Tibial artery (tissue), 4 donors: Measurements from ENCODE around the gene WNT1.

Experiments used
- DNase-seq, 2 donors: peaks; one replicate each; pipeline ENCODE4 v3.0.0-alpha.2; 2019
- H3K27ac ChIP-seq, 2 donors: fragments of 200-600 bp; sonication (generic) in 1 of 2; 1 replicate in 1 of 2; 2 replicates in 1 of 2; pipeline ENCODE4 v1.5.1; 2018 to 2019; ENCODE audit warnings: mild to moderate bottlenecking in 1 of 2
- H3K27me3 ChIP-seq, 2 donors: fragments of 200-600 bp; sonication (generic) in 1 of 2; one replicate each; pipeline versions ENCODE4 v1.5.1 to v1.6.0; 2016 to 2019
- H3K36me3 ChIP-seq, 3 donors: fragments of 200-600 bp; sonication (generic) in 2 of 3; one replicate each; pipeline ENCODE4 v1.5.1; 2016 to 2019; ENCODE audit warnings: mild to moderate bottlenecking in 2 of 3
- H3K4me1 ChIP-seq, 4 donors: fragments of 200-600 bp; sonication (generic) in 2 of 4; 1 replicate in 3 of 4; 2 replicates in 1 of 4; pipeline ENCODE4 v1.5.1; 2016 to 2019
- H3K4me3 ChIP-seq, 2 donors: fragments of 200-600 bp; sonication (generic) in 1 of 2; 1 replicate in 1 of 2; 2 replicates in 1 of 2; pipeline ENCODE4 v1.5.1; 2018 to 2019; ENCODE audit warnings: mild to moderate bottlenecking in 2 of 2
- H3K9me3 ChIP-seq, 3 donors: fragments of 200-600 bp; sonication (generic) in 1 of 3; one replicate each; pipeline ENCODE4 v1.5.1; 2016 to 2019
- intact Hi-C: fragments of 100-400 bp; cut with DNase I; formaldehyde crosslinking; loops from one replicate; pipeline ENCODE4 v1.15.0; 2023; ENCODE audit warnings: low total_unique reads
- TF ChIP-seq, protein P1 (sequence below), 2 experiments: fragments of 200-600 bp in 1 of 2; fragments of 450-650 bp in 1 of 2; IDR thresholded peaks; one replicate each; pipeline ENCODE4 v1.5.1; 2017 to 2019; ENCODE audit warnings: antibody characterized with exemption in 2 of 2, mild to moderate bottlenecking in 1 of 2, moderate library complexity in 1 of 2

Gene WNT1

GRCh38 chr12:49028666-49029275, 50.6 kb downstream of the WNT1 start:
- no peaks in the 10 kb centered on the region for H3K27me3 ChIP-seq
- H3K4me1 ChIP-seq = no peaks in the 10 kb centered on the region
- intact Hi-C loops = no loop called here
- no peak overlapping the region for H3K4me3 ChIP-seq
- H3K36me3 ChIP-seq = peaks cover 70 to 98% (median 86%) of the 10 kb centered on the region in 3 donors
- no peaks in the 10 kb centered on the region for H3K9me3 ChIP-seq
- no peak for DNase-seq
- no peak overlapping the region for H3K27ac ChIP-seq
- TF ChIP-seq, protein P1, sequence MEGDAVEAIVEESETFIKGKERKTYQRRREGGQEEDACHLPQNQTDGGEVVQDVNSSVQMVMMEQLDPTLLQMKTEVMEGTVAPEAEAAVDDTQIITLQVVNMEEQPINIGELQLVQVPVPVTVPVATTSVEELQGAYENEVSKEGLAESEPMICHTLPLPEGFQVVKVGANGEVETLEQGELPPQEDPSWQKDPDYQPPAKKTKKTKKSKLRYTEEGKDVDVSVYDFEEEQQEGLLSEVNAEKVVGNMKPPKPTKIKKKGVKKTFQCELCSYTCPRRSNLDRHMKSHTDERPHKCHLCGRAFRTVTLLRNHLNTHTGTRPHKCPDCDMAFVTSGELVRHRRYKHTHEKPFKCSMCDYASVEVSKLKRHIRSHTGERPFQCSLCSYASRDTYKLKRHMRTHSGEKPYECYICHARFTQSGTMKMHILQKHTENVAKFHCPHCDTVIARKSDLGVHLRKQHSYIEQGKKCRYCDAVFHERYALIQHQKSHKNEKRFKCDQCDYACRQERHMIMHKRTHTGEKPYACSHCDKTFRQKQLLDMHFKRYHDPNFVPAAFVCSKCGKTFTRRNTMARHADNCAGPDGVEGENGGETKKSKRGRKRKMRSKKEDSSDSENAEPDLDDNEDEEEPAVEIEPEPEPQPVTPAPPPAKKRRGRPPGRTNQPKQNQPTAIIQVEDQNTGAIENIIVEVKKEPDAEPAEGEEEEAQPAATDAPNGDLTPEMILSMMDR (IDR thresholded peaks at IDR 0.05) = no peak

DNA sequence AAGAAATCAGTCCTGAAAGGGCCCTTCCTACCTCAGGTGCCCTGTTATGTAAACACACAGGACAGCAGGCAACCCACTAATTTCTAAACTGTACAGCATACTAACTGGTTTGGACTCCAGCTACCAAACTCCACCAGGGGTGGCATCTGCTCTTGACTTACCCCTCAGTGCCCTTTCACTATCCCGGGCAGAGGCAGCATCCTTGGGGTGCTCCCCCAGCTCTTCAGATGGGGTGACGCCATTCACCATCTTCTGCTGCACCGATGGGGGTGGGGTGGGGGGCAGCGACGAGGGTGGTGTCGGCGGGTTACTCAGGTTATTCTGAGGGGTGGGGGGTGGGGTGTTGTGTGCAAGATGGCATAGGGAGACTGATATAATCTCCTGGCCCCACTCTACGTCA, 52.0 kb downstream of the WNT1 start:
- TF ChIP-seq, protein P1 (IDR thresholded peaks at IDR 0.05) = no peak
- Histone ChIP-seq H3K27ac (no peak overlapping the region), H3K4me1 (no peaks in the 10 kb centered on the region), H3K36me3 (peaks cover 64 to 98% (median 85%) of the 10 kb centered on the region in 3 donors), H3K9me3 (no peaks in the 10 kb centered on the region), H3K27me3 (no peaks in the 10 kb centered on the region), H3K4me3 (no peak overlapping the region)
- intact Hi-C loops = no loop called here
- DNase-seq = no peak

DNA sequence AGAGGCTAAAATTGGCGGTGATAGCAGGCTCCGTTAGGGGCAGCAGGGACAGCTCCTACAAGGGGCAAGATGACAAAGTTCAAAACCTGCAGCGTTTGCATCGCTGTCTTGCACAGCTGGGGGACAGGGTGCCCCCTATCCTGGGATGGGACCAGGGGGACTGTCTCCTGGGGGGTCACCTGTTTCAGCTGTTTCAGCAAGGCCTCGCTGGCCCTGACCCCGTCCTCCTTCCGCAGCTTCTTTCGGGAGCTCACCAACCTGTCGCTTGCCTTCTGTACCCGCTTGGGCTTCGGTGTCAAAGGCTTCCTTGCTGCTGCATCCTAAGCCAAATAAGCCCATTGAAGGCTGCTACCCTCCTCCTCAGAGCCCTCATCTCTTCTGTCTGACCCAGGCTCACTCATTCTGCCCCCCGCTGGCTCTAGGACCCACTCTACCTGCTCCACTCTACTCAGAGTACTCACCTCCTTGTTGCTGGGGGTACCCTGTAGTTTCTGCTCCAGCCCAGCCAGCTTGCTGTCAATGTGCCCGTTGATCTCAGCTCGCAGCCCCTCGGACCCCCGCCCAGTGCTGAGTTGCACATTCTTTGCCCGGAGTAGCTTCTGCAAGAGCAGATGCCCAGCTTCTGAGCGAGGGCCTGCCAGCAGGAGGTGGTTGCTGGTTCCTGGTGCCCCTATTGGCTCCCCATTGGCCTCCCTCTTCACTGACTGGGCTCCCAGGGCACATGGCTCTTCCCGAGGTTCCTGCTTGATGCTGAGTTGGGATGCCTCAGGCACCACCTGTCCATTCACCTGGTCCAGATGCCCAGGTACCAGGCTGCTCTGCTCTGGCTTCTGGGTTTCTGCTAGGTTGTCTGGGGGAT, 52.8 kb downstream of the WNT1 start:
- intact Hi-C loops = no loop called here
- TF ChIP-seq, protein P1 (IDR thresholded peaks at IDR 0.05) = no peak
- H3K4me3 ChIP-seq = no peak overlapping the region
- no peak overlapping the region for H3K27ac ChIP-seq
- peaks cover 56 to 97% (median 88%) of the 10 kb centered on the region in 3 donors for H3K36me3 ChIP-seq
- H3K9me3 ChIP-seq = no peaks in the 10 kb centered on the region
- no peaks in the 10 kb centered on the region for H3K4me1 ChIP-seq
- peak in 1 of 2 donors; percentile 18 for DNase-seq
- H3K27me3 ChIP-seq = no peaks in the 10 kb centered on the region

DNA sequence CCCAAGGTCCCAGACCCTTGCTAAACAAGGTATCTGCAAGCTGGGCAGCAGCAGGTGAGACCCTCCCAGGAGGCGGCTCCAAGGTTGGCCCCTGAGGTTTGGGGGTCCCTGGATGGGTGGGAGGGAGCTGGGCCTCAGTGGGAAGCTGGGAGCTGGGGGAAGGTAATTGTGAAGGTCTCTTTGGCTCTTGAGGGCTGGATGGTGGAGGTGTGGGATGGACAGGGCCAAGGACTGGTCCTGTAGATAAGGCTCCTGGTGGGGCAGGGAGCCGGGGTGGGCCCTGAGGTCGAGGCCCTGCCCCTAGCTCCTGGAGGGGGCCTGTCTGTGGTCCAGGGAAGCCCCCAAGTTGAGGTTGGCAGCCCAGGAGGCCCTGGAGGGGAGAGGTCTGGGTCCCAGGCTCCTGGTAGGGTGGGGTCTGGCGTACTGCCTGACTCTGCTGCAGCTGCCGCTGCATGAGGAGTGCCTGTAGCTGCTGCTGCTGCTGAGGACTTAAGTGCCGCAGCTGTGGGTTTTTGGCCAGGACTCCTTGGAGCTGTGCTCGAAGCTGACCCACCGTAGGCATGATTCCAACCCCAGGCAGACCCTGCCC, 53.5 kb downstream of the WNT1 start:
- Histone ChIP-seq H3K9me3 (no peaks in the 10 kb centered on the region), H3K4me3 (no peak overlapping the region), H3K27me3 (no peaks in the 10 kb centered on the region), H3K36me3 (peaks cover 48 to 94% (median 83%) of the 10 kb centered on the region in 3 donors), H3K27ac (no peak overlapping the region), H3K4me1 (no peaks in the 10 kb centered on the region)
- intact Hi-C loops = no loop called here
- DNase-seq = peak in 1 of 2 donors; percentile 67
- TF ChIP-seq, protein P1 (IDR thresholded peaks at IDR 0.05) = no peak
